WTC11 (cell line): ENCODE measurements around the gene MARK2. TPM values are rescaled to one million over a fixed set of nuclear protein-coding genes. Genes with fewer than 3 reads are reported as not detected.

Source experiments
- ATAC-seq: fragments of 200-7000 bp; cut with Tn5 transposase; 2 replicates; pipeline ENCODE4 v1.10.0; 2021; ENCODE audit warnings: mild to moderate bottlenecking, moderate library complexity
- CTCF ChIA-PET: fragments of 300-600 bp; sonication (Branson Sonifier 250); formaldehyde crosslinking; loops from one replicate; lab custom pipeline; 2021; ENCODE audit warnings: antibody characterized with exemption; lab: Charles Lee
- POLR2A ChIA-PET: fragments of 350-600 bp; sonication (Branson Sonifier 250); formaldehyde crosslinking; loops from one replicate; lab custom pipeline; 2021; ENCODE audit warnings: antibody characterized with exemption; lab: Charles Lee
- DNase-seq: peaks from one replicate; pipeline ENCODE4 v3.0.0; 2021; ENCODE audit warnings: low spot score
- H3K27ac Mint-ChIP-seq: 2 replicates; pipeline ENCODE4 v1.8.0; 2021; ENCODE audit warnings: mixed read lengths
- H3K27me3 Mint-ChIP-seq: 2 replicates; pipeline ENCODE4 v1.8.0; 2021; ENCODE audit warnings: low read depth, mild to moderate bottlenecking, moderate library complexity, mixed read lengths
- H3K36me3 Mint-ChIP-seq: 2 replicates; pipeline ENCODE4 v1.8.0; 2021; ENCODE audit warnings: mixed read lengths
- H3K4me1 Mint-ChIP-seq: 2 replicates; pipeline ENCODE4 v1.8.0; 2022; ENCODE audit warnings: mixed read lengths
- H3K4me3 Mint-ChIP-seq: 2 replicates; pipeline ENCODE4 v1.8.0; 2021; ENCODE audit warnings: mild to moderate bottlenecking, moderate library complexity, mixed read lengths
- H3K9me3 Mint-ChIP-seq: 2 replicates; pipeline ENCODE4 v1.8.0; 2021; ENCODE audit warnings: mixed read lengths
- AFF4 ChIP-seq: sonication (generic); formaldehyde crosslinking; IDR thresholded peaks from 2 replicates; pipeline ENCODE4 v1.8.1; 2023; ENCODE audit warnings: mild to moderate bottlenecking, missing genetic modification reagents, borderline replicate concordance
- CREM ChIP-seq: sonication (generic); formaldehyde crosslinking; IDR thresholded peaks from 2 replicates; pipeline ENCODE4 v1.8.1; 2022; ENCODE audit warnings: mild to moderate bottlenecking, missing genetic modification reagents, moderate library complexity
- CTCF ChIP-seq: fragments of 200-600 bp; IDR thresholded peaks from 2 replicates; pipeline ENCODE4 v1.8.0; 2022; ENCODE audit warnings: antibody characterized with exemption
- ERG ChIP-seq: fragments of 250-450 bp; sonication (Bioruptor Pico); IDR thresholded peaks from 2 replicates; pipeline ENCODE4 v1.8.0; 2021; ENCODE audit warnings: mild to moderate bottlenecking
- ESRRA ChIP-seq: sonication (generic); formaldehyde crosslinking; IDR thresholded peaks from 2 replicates; pipeline ENCODE4 v1.8.1; 2022; ENCODE audit warnings: mild to moderate bottlenecking, missing genetic modification reagents, borderline replicate concordance
- FOXJ3 ChIP-seq: sonication (generic); formaldehyde crosslinking; IDR thresholded peaks from 2 replicates; pipeline ENCODE4 v1.9.0; 2021; ENCODE audit warnings: missing genetic modification reagents, mild to moderate bottlenecking, borderline replicate concordance
- FOXK1 ChIP-seq: sonication (generic); formaldehyde crosslinking; IDR thresholded peaks from 2 replicates; pipeline ENCODE4 v1.8.0; 2022; ENCODE audit warnings: mild to moderate bottlenecking, moderate library complexity, missing genetic modification reagents
- HMGA2 ChIP-seq: fragments of 250-450 bp; sonication (Bioruptor Pico); IDR thresholded peaks from 2 replicates; pipeline ENCODE4 v1.4.0; 2021; ENCODE audit warnings: mild to moderate bottlenecking, moderate library complexity
- JAZF1 ChIP-seq: fragments of 250-450 bp; sonication (Bioruptor Pico); IDR thresholded peaks from 2 replicates; pipeline ENCODE4 v1.9.0; 2021; ENCODE audit warnings: moderate library complexity, mild to moderate bottlenecking, inconsistent platforms
- SMAD3 ChIP-seq: sonication (generic); formaldehyde crosslinking; IDR thresholded peaks from 2 replicates; pipeline ENCODE4 v1.8.0; 2022; ENCODE audit warnings: missing genetic modification reagents, mild to moderate bottlenecking, borderline replicate concordance
- TEAD1 ChIP-seq: sonication (generic); formaldehyde crosslinking; IDR thresholded peaks from 2 replicates; pipeline ENCODE4 v1.8.0; 2022; ENCODE audit warnings: mild to moderate bottlenecking, missing genetic modification reagents
- ZBTB21 ChIP-seq: sonication (generic); formaldehyde crosslinking; IDR thresholded peaks from 2 replicates; pipeline ENCODE4 v1.8.1; 2023; ENCODE audit warnings: mild to moderate bottlenecking, missing genetic modification reagents, borderline replicate concordance
- ZMAT4 ChIP-seq: fragments of 250-450 bp; sonication (Bioruptor Pico); IDR thresholded peaks from 2 replicates; pipeline ENCODE4 v1.9.0; 2021; ENCODE audit warnings: mild to moderate bottlenecking
- ZNF232 ChIP-seq: sonication (generic); formaldehyde crosslinking; IDR thresholded peaks from 2 replicates; pipeline ENCODE4 v1.8.0; 2022; ENCODE audit warnings: mild to moderate bottlenecking, missing genetic modification reagents
- ZNF416 ChIP-seq: fragments of 250-450 bp; sonication (Bioruptor Pico); IDR thresholded peaks from 2 replicates; pipeline ENCODE4 v1.9.0; 2021; ENCODE audit warnings: mild to moderate bottlenecking, inconsistent platforms
- total RNA-seq: library from RNA; stranded (reverse); gene quantifications from 3 replicates; pipeline ENCODE4 v1.2.3, GENCODE V29; 2021
- TF ChIP-seq, protein P1 (sequence below): sonication (generic); formaldehyde crosslinking; IDR thresholded peaks from 2 replicates; pipeline ENCODE4 v1.8.0; 2022; ENCODE audit warnings: mild to moderate bottlenecking, missing genetic modification reagents

MARK2 gene
- total RNA-seq, 1 experiment from 2014 or later, result 57.4 TPM

- no peak; the same call in 1 of the 2 replicates for ATAC-seq
- CTCF ChIA-PET, result interaction anchor here (0.7 to 1.0 kb wide), 6 partner anchors 10 to 136 kb away, joined by 3 to 4 read pairs (median 3); partner anchors contain the start of genes NAA40 and RCOR2
Observed at GRCh38 chr11:63952570-63952969, 113.7 kb downstream of the MARK2 start.

More at GRCh38 chr11:63952570-63952969, 113.7 kb downstream of the MARK2 start:
- TF ChIP-seq ZMAT4 (CRISPR knock-in tag) (no peak), TEAD1 (CRISPR knock-in tag) (no peak), AFF4 (CRISPR knock-in tag) (no peak), ZBTB21 (CRISPR knock-in tag) (no peak), JAZF1 (CRISPR knock-in tag) (no peak), CTCF (no peak), SMAD3 (no peak), HMGA2 (no peak), FOXJ3 (CRISPR knock-in tag) (no peak), ZNF232 (CRISPR knock-in tag) (no peak), CREM (no peak), ERG (no peak), ESRRA (CRISPR knock-in tag) (no peak), FOXK1 (CRISPR knock-in tag) (no peak), ZNF416 (CRISPR knock-in tag) (no peak)
- TF ChIP-seq, protein P1, sequence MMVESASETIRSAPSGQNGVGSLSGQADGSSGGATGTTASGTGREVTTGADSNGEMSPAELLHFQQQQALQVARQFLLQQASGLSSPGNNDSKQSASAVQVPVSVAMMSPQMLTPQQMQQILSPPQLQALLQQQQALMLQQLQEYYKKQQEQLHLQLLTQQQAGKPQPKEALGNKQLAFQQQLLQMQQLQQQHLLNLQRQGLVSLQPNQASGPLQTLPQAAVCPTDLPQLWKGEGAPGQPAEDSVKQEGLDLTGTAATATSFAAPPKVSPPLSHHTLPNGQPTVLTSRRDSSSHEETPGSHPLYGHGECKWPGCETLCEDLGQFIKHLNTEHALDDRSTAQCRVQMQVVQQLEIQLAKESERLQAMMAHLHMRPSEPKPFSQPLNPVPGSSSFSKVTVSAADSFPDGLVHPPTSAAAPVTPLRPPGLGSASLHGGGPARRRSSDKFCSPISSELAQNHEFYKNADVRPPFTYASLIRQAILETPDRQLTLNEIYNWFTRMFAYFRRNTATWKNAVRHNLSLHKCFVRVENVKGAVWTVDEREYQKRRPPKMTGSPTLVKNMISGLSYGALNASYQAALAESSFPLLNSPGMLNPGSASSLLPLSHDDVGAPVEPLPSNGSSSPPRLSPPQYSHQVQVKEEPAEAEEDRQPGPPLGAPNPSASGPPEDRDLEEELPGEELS (CRISPR knock-in tag), result no peak
- H3K36me3 Mint-ChIP-seq, result peaks cover 53% of the 10 kb centered on the region
- DNase-seq, result no peak
- H3K9me3 Mint-ChIP-seq, result no peaks in the 10 kb centered on the region
- no peaks in the 10 kb centered on the region for H3K27me3 Mint-ChIP-seq
- peaks cover 14% of the 10 kb centered on the region for H3K4me1 Mint-ChIP-seq
- POLR2A ChIA-PET, result no interaction called here
- H3K27ac Mint-ChIP-seq, result peak overlapping the region; percentile 81
- H3K4me3 Mint-ChIP-seq, result no peak overlapping the region
